HAP-1 (cell line): ENCODE results near the gene SLC2A5.
A peak's percentile ranks its signal among the peaks of the same experiment; 100 is the strongest.
"Not testable (repeated sequence)": the region's sequence is repeated elsewhere in the genome, so short reads cannot be mapped to it uniquely, and the experiment has no call there.

ENCODE experiments used
- DNase-seq, 2 experiments: peaks; one replicate each; pipeline ENCODE4 v3.0.0-alpha.2; 2016 to 2020; ENCODE audit warnings: low spot score in 2 of 2
- H3K27me3 ChIP-seq: fragments of 250-450 bp; sonication (Bioruptor Pico); 2 replicates; pipeline ENCODE4 v1.5.1; 2020; ENCODE audit warnings: low read depth, mild to moderate bottlenecking, moderate library complexity
- H3K36me3 ChIP-seq: fragments of 250-450 bp; sonication (Bioruptor Pico); replicated peaks from 2 replicates; pipeline ENCODE4 v1.5.1; 2020; ENCODE audit warnings: mild to moderate bottlenecking
- H3K4me1 ChIP-seq: fragments of 250-450 bp; sonication (Bioruptor Pico); 2 replicates; pipeline ENCODE4 v1.5.1; 2020; ENCODE audit warnings: mild to moderate bottlenecking
- H3K4me3 ChIP-seq: fragments of 250-450 bp; sonication (Bioruptor Pico); 2 replicates; pipeline ENCODE4 v1.5.1; 2020; ENCODE audit warnings: mild to moderate bottlenecking, moderate library complexity
- H3K9me3 ChIP-seq: fragments of 250-450 bp; sonication (Bioruptor Pico); 2 replicates; pipeline ENCODE4 v1.5.1; 2020; ENCODE audit warnings: mild to moderate bottlenecking, moderate library complexity
- in situ Hi-C: fragments of 300-500 bp; cut with MboI; formaldehyde crosslinking; loops from 3 replicates; pipeline ENCODE4 v1.14.3; 2020; ENCODE audit warnings: low sequenced_read_pairs, inconsistent platforms, mixed read lengths

SLC2A5 gene

GRCh38 chr1:9101510-9102146 is 32.2 kb upstream of the SLC2A5 start:
- Histone ChIP-seq H3K36me3 (peaks cover 7% of the 10 kb centered on the region), H3K27me3 (no peaks in the 10 kb centered on the region), H3K9me3 (no peaks in the 10 kb centered on the region), H3K4me1 (no peaks in the 10 kb centered on the region), H3K4me3 (no peak overlapping the region)
- DNase-seq, result peak; percentile 37 to 70
- in situ Hi-C loops, result loop anchor here (25.0 kb wide), 1 partner anchor 386 kb away; no protein-coding TSS in a partner anchor

GRCh38 chr1:9100471-9101043 is 31.1 kb upstream of the SLC2A5 start:
- in situ Hi-C loops, result loop anchor here (25.0 kb wide), 1 partner anchor 387 kb away; no protein-coding TSS in a partner anchor

DNA sequence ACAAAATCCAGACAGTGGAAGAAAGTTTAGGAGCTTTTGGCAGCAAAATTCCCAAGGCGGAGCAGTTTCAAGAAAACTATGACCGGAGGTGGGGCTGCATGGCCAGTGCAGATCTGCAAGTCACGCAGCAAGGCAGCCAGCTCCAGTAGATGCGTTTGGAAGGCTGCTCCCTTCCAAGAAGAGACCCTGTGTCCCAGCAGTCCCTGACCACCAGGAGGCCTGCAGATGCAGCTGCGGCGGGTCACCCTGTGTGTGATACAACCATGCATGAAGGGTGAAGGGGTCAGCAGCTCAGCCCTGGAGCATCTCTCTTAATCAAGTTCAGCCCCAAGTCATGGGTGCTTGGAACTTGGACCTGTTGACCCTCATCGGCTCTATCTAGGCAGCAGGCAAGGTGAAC is 30.1 kb upstream of the SLC2A5 start:
- in situ Hi-C loops, result no loop called here
- no peak for DNase-seq

More at GRCh38 chr1:9100471-9101043, 31.1 kb upstream of the SLC2A5 start:
- no peaks in the 10 kb centered on the region for H3K4me1 ChIP-seq
- no peak overlapping the region for H3K4me3 ChIP-seq
- no peaks in the 10 kb centered on the region for H3K27me3 ChIP-seq
- no peak for DNase-seq
- peaks cover 5% of the 10 kb centered on the region; the same call in 1 of the 2 replicates for H3K9me3 ChIP-seq
- peaks cover 7% of the 10 kb centered on the region for H3K36me3 ChIP-seq

DNA sequence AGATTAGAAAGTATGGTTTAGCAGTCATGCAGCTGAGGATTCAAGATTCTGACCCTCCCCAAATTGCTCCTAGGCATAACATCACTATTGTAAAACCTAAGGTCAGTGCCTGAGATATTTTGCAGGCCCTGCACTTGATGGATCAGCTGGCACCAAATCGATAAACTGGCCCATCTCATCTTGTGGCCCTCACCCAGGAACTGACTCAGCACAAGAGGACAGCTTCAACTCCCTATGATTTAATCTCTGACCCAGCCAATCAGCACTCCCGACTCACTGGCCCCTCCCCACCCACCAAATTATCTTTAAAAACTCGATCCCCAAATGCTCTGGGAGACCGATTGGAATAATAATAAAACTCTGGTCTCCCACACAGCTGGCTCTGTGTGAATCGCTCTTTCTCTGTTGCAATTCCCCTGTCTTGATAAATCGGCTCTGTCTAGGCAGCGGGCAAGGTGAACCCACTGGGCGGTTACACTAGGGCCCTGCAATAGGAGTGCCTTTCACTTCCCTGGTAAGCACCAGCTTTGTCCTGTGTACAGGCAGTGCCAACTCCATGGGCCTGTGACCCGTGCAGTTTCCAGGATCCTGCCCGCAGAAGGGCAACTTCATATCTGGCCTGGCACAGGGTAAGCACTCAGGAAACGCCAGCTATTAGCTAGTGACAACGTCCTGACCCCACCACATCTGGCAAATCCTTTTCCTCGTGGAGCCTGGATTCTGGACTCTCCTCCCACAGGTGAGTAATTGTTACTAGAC is 28.7 kb upstream of the SLC2A5 start:
- DNase-seq, result no peak
- H3K4me1 ChIP-seq, result no peaks in the 10 kb centered on the region
- no peaks in the 10 kb centered on the region for H3K27me3 ChIP-seq
- H3K4me3 ChIP-seq, result no peak overlapping the region
- in situ Hi-C loops, result no loop called here
- H3K36me3 ChIP-seq, result no peaks in the 10 kb centered on the region; the same call in 1 of the 2 replicates
- H3K9me3 ChIP-seq, result peaks cover 5% of the 10 kb centered on the region

More for the DNA sequence above, 30.1 kb upstream of the SLC2A5 start:
- Histone ChIP-seq H3K9me3 (peaks cover 5% of the 10 kb centered on the region), H3K36me3 (peaks cover 7% of the 10 kb centered on the region), H3K27me3 (no peaks in the 10 kb centered on the region), H3K4me3 (no peak overlapping the region), H3K4me1 (no peaks in the 10 kb centered on the region)

GRCh38 chr1:9095818-9096217 is 26.4 kb upstream of the SLC2A5 start:
- H3K4me1 ChIP-seq, result no peaks in the 10 kb centered on the region
- no peak overlapping the region for H3K4me3 ChIP-seq
- DNase-seq, result no peak
- in situ Hi-C loops, result no loop called here
- H3K9me3 ChIP-seq, result peaks cover 5% of the 10 kb centered on the region
- no peaks in the 10 kb centered on the region for H3K27me3 ChIP-seq
- H3K36me3 ChIP-seq, result no peaks in the 10 kb centered on the region

GRCh38 chr1:9093996-9094595 is 24.7 kb upstream of the SLC2A5 start:
- H3K4me3 ChIP-seq, H3K4me1 ChIP-seq, H3K9me3 ChIP-seq, in situ Hi-C loops, H3K27me3 ChIP-seq, DNase-seq, H3K36me3 ChIP-seq: not testable (repeated sequence)

DNA sequence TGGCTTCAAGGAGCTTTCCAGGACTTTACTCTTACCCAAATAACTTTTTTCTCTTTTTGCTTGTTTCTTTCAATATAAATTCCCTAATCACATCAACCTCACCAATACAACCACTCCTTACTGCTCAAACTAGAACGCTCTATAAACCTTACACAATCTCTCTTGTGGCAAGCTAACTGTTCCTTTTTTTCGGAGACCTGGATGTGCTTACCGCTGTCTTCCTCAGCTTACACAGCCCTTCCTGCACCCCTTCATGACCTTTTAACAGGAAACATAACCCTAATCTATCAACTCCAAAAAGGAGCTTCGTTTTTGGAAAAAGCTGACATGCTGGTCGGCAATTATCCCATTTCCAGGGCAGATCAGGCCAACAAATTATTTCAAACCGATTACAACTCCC is 24.1 kb upstream of the SLC2A5 start:
- in situ Hi-C loops, result no loop called here
- H3K27me3 ChIP-seq, result no peaks in the 10 kb centered on the region
- DNase-seq, result no peak
- H3K36me3 ChIP-seq, result no peaks in the 10 kb centered on the region
- H3K4me3 ChIP-seq, result no peak overlapping the region
- H3K4me1 ChIP-seq, result no peaks in the 10 kb centered on the region
- H3K9me3 ChIP-seq, result peaks cover 5% of the 10 kb centered on the region

- Histone ChIP-seq H3K27me3 (no peaks in the 10 kb centered on the region), H3K36me3 (no peaks in the 10 kb centered on the region), H3K4me3 (no peak overlapping the region), H3K4me1 (no peaks in the 10 kb centered on the region), H3K9me3 (peaks cover 5% of the 10 kb centered on the region)
- no peak for DNase-seq
- in situ Hi-C loops, result no loop called here
These were observed 23.7 kb upstream of the SLC2A5 start for GRCh38 chr1:9093091-9093490.

DNA sequence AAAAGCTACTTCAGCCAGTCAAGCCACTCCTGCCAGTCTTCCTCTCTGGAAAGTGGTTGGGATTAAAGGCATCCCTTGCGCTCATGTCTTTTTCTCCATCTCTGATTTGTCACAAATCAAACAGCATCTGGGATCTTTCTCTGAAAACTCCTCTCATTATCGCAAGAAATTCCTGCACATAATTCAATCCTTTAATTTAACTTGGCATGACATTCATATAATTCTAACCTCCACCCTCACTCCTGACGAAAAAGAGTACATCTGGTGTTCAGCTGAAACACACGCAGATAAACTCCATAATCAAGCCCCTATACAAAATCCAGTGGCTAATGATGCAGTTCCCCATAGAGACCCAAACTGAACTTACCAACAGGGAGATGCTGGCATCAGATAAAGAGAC is 19.4 kb upstream of the SLC2A5 start:
- no peak for DNase-seq
- Histone ChIP-seq H3K4me3 (no peak overlapping the region), H3K9me3 (peaks cover 7% of the 10 kb centered on the region), H3K27me3 (no peaks in the 10 kb centered on the region), H3K36me3 (no peaks in the 10 kb centered on the region), H3K4me1 (peaks cover 11% of the 10 kb centered on the region)
- in situ Hi-C loops, result no loop called here

DNA sequence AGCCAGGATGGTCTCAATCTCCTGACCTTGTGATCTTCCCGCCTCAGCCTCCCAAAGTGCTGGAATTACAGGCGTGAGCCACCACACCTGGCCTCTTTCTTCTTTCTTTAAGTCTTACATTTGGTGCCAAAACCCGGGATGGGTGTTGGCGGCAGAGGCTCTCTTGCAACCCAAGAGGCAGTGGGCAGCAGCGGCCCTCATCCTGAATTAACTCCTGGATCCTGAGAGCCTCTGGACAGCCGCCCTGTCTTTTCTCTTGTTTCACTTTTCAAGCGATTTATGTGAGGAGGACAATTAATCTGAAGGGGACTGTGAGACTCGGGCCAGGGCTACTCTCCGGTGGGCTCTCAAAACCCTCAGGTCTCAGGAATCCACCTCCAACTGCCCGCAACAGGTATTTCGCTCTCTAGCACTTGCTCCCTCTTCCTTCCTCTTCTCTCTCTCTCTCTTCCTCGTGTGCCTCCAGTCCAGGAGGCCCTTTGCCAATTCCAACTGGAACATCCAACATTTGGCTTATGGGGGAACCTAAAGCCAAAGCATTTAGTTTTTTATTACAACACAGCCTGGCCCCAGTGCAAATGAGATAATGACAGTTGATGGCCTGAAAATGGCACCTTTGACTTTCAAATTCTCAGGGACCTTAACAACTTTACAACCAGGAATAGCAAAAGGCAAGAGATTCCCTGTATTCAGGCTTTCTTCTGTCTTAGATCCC is 18.1 kb upstream of the SLC2A5 start:
- no peak for DNase-seq
- Histone ChIP-seq H3K4me3 (no peak overlapping the region), H3K36me3 (no peaks in the 10 kb centered on the region), H3K27me3 (no peaks in the 10 kb centered on the region), H3K9me3 (peaks cover 7% of the 10 kb centered on the region), H3K4me1 (peaks cover 15% of the 10 kb centered on the region)
- in situ Hi-C loops, result no loop called here

DNA sequence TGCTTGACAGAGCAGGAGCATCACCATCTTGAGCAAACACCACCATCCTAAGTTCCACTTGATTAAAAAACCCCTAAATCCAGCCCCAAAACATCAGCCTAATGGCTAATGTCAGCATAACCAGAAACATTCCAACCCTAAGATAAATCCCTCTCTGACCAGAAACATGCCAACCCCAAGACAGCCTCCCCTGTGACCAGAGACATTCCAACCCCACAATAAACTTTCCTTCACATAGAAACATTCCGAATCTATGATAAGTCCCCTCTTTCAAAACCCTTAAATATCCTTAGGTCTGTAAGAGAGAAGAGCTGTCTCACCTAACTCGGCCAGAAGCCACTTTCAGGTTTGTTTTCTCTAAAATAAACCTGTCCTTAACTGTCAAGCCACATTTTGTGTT is 17.4 kb upstream of the SLC2A5 start:
- DNase-seq, result no peak
- Histone ChIP-seq H3K9me3 (peaks cover 7% of the 10 kb centered on the region), H3K4me3 (no peak overlapping the region), H3K36me3 (no peaks in the 10 kb centered on the region), H3K27me3 (no peaks in the 10 kb centered on the region), H3K4me1 (peaks cover 19% of the 10 kb centered on the region)
- in situ Hi-C loops, result no loop called here

GRCh38 chr1:9086045-9086444 is 16.6 kb upstream of the SLC2A5 start:
- Histone ChIP-seq H3K27me3 (no peaks in the 10 kb centered on the region), H3K4me1 (peaks cover 25% of the 10 kb centered on the region), H3K36me3 (no peaks in the 10 kb centered on the region), H3K9me3 (peaks cover 7% of the 10 kb centered on the region), H3K4me3 (no peak overlapping the region)
- in situ Hi-C loops, result no loop called here
- DNase-seq, result peak; percentile 25 to 45

GRCh38 chr1:9085306-9085940 is 16.0 kb upstream of the SLC2A5 start:
- H3K4me1 ChIP-seq, result peaks cover 30% of the 10 kb centered on the region
- no peak for DNase-seq
- in situ Hi-C loops, result no loop called here
- H3K4me3 ChIP-seq, result no peak overlapping the region
- no peaks in the 10 kb centered on the region for H3K36me3 ChIP-seq
- H3K9me3 ChIP-seq, result peaks cover 7% of the 10 kb centered on the region
- no peaks in the 10 kb centered on the region for H3K27me3 ChIP-seq
